Measurements from ENCODE around the gene CNTNAP1. TPM values are rescaled to one million over a fixed set of nuclear protein-coding genes. Genes with fewer than 3 reads are reported as not detected.
A peak's percentile ranks its signal among the peaks of the same experiment; 100 is the strongest.

Gene CNTNAP1
- total and polyA plus RNA-seq, 9 of the 15 experiments (the other 6 are each of a cell fraction or from before 2014, with no cell fraction given): 0.10 to 1.8 (median 0.62) TPM

GRCh38 chr17:42744806-42745617, 62.7 kb downstream of the CNTNAP1 start, which contains the start of gene EZH1 (continued):
- TF ChIP-seq ZNF263 (CRISPR knock-in tag; IDR thresholded peaks at IDR 0.05; ENCODE audit: borderline replicate concordance): 0 out of 2 replicates have a peak, but pooled peaks have one; percentile 4
- TF ChIP-seq MAFF (IDR thresholded peaks at IDR 0.05; ENCODE audit: low read length): no peak
- TF ChIP-seq SOX6 (IDR thresholded peaks at IDR 0.05): no peak; the same call in 1 of the 2 replicates
- no peak for TF ChIP-seq ETV6 (IDR thresholded peaks at IDR 0.05; ENCODE audit: borderline replicate concordance in 1 of 2, low read depth in 2 of 2, low read length in 1 of 2)
- TF ChIP-seq ETV6 (CRISPR knock-in tag; IDR thresholded peaks at IDR 0.05; ENCODE audit: borderline replicate concordance): peak; percentile 57; the same call in 1 of the 2 replicates
- no peak for TF ChIP-seq TAL1 (IDR thresholded peaks at IDR 0.05)
- TF ChIP-seq L3MBTL2 (IDR thresholded peaks at IDR 0.05): peak; percentile 100
- no peak for TF ChIP-seq ZNF354B (CRISPR knock-in tag; IDR thresholded peaks at IDR 0.05)
- TF ChIP-seq TRIM24 (IDR thresholded peaks at IDR 0.05): peak in 1 of 2 experiments; percentile 55; a peak in 2 of 4 replicates
- TF ChIP-seq ZHX1 (conservative IDR thresholded peaks at IDR 0.05; ENCODE audit: low read length): no peak
- peak; percentile 41; the same call in 1 of the 2 replicates for TF ChIP-seq MYC (IDR thresholded peaks at IDR 0.05; ENCODE audit: low read depth, low read length)
- TF ChIP-seq MYC (CRISPR knock-in tag; IDR thresholded peaks at IDR 0.05; ENCODE audit: borderline replicate concordance, low read depth): no peak
- TF ChIP-seq ELF1 (tag; IDR thresholded peaks at IDR 0.05): no peak
- no peak for TF ChIP-seq NFE2L1 (tag; IDR thresholded peaks at IDR 0.05; ENCODE audit: borderline replicate concordance, low read depth)
- peak; percentile 89 for TF ChIP-seq RBFOX2 (IDR thresholded peaks at IDR 0.05; ENCODE audit: low read depth, low read length)
- TF ChIP-seq SMARCA4 (IDR thresholded peaks at IDR 0.05): no peak
- no peak for TF ChIP-seq RFX7 (CRISPR knock-in tag; IDR thresholded peaks at IDR 0.05)
- no peak for TF ChIP-seq BDP1 (IDR thresholded peaks at IDR 0.05; ENCODE audit: insufficient read depth, insufficient read length)
- TF ChIP-seq ZNF830 (CRISPR knock-in tag; IDR thresholded peaks at IDR 0.05): no peak
- no peak for TF ChIP-seq ZNF197 (CRISPR knock-in tag; IDR thresholded peaks at IDR 0.05; ENCODE audit: low read depth)
- no peak for TF ChIP-seq KLF13 (tag; IDR thresholded peaks at IDR 0.05; ENCODE audit: borderline replicate concordance, low read depth)
- TF ChIP-seq SRSF1 (IDR thresholded peaks at IDR 0.05; ENCODE audit: low read depth, low read length): no peak
- no peak for TF ChIP-seq FOXM1 (IDR thresholded peaks at IDR 0.05; ENCODE audit: low read depth)
- no peak for TF ChIP-seq FOXM1 (CRISPR knock-in tag; IDR thresholded peaks at IDR 0.05; ENCODE audit: low read depth)
- TF ChIP-seq SRF (CRISPR knock-in tag; IDR thresholded peaks at IDR 0.05): peak in 1 of 2 experiments; percentile 41; a peak in 1 of 4 replicates
- no peak for TF ChIP-seq ATF2 (CRISPR knock-in tag; IDR thresholded peaks at IDR 0.05)
- no peak for TF ChIP-seq CREBBP (IDR thresholded peaks at IDR 0.05; ENCODE audit: low read depth, low read length)
- no peak for TF ChIP-seq IRF2 (CRISPR knock-in tag; IDR thresholded peaks at IDR 0.05)

All from K562 (cell line).